GM18508 (cell line): ENCODE measurements around the gene HK3.
"Not testable (repeated sequence)": the region's sequence is repeated elsewhere in the genome, so short reads cannot be mapped to it uniquely, and the experiment has no call there.

Experiments
- ATAC-seq: cut with Tn5 transposase; IDR thresholded peaks from one replicate; pipeline ENCODE4 v1.9.1; 2021; ENCODE audit warnings: moderate number of reproducible peaks; ENCODE audit not compliant: insufficient read depth, unreplicated experiment

The HK3 gene

DNA sequence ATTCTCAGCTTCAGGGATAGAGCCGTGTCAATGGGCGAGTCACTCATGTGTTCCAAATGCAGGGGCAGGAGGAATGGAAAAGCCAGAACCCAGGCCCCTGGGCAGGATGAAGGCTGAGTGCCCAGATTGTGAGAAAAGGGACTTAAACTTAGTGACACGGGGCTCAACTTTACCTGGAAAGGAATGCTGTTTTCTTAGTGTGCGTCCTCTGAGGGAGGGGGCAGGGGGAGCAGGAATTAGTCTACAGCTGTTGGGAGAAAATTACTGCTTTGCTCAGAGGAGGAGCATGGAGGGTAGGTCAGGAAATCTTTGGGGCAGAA, 14.6 kb downstream of the HK3 start:
- ATAC-seq, result no peak

DNA sequence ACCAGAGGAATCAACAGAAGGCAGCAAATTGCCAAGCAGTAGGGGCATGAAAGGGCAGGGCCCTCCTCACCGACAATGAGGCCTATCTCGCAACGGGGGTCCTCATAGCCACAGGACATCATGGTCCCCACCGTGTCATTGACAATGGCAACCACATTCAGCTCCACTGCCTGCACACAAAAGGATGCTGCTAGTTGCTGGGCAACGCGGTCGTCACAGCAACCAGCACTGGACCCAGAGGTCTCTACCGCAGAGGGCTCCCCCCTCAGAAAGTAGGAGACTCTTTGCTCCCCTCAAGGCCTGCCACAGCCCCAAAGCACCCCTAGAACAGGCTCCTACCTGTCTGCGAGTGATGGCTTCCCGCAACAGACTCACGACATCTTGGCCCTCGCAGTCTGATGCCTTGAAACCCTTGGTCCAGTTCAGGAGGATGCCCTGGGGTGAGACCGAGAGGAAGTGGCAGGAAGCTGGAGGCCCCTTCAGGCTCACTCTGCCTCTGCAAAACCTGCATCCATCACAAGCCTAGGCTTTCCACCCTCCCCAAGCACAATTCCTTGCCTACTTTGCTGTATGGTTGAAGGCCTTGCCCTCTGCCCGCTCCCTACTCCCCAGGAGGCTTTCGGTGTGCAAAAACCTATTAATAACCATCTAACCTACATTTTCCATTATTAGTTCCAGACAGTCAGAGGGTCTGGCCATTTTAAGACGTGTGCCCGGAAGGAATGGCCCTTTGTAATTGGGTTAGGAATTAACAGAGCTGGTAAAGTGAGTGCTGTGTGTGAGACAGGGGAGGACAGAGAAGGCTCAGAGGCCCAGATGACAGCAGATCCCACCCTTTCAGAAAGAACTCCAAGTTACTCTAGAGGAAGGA, 15.2 kb downstream of the HK3 start:
- ATAC-seq, result no peak

DNA sequence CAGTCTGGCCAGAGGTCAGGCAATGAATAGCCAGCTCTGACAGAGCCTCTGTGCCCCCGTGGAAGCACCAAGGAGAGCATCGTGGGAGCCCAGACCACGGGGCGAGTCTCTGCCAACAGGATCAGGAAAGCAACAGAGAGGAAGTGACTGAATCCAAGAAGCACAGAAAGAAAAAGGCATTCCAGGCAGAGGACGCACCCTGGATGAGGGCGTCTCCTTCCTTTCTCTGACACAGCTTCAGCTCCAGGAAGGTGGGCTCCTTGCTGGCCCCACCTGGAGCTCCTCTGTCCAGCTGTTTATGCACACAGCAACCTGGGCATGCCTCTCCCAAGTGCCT, 16.6 kb downstream of the HK3 start:
- no peak for ATAC-seq

DNA sequence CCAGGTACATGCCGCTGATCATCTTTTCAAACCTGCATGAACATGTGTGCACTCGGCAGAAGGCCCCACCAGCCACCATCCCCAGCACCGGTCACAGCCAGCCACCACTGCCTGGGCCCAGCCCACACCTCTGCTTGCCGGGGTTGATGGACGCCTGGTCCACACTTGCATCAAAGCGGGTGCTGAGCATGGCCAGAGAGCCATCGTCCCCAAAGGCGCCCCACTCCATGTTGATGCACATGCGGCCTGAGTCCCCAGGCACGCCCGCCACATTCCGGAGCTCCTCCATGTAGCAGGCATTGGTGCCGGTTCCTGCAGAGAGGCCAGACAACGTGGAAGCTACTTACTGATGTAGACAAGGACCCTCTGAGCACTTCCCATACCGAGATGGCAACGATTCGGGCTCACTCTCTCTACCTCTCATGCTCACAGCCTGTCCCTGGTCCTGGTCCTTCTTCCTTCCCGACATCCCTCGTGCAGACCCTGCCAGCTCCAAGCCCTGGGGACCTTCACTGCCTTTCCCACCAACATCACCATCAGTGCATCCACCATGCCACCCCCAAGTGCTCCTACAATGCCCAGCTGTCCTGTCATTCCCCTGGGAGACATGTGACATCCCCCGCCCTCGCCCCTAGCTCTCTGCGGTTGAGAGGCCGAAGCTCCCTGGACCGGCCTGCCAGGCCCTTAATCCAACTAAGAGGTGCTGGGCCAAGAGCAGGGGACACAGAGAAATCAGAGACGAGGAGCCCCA, 17.2 kb downstream of the HK3 start:
- no peak for ATAC-seq

DNA sequence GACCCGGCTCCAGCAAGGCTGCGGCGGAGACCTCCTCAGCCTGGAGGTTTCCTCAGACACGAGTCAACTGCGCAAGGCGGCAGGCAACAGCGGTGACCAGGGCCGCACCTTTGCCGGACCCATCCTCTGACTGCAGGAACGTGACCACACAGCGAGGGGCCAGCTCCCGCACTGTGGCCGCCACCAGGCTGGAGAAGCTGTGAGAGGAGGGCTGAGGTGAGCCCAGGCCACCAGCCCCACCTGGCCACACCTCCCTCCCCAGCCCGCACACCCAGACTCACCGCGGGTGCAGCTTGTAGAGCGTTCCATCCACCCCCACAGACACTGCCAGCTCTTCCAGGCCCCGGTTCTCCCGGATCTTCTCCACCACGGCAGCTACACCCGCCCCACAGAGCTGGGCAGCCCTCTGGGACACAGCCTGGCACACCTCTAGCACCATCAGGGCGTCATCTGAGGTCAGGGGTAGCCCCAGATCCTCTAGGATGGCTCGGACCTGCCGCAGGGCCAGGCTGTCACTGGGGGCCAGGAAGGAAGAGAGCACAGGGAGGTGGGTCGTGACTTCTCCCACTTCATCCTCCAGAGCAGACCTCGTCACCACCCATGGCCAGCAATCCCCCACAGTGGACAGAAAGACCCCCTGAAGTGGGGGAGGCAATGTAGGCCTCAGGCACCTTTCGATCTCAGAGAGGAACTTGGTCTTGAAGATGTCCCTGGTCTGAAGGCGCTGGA, 18.0 kb downstream of the HK3 start:
- no peak for ATAC-seq

DNA sequence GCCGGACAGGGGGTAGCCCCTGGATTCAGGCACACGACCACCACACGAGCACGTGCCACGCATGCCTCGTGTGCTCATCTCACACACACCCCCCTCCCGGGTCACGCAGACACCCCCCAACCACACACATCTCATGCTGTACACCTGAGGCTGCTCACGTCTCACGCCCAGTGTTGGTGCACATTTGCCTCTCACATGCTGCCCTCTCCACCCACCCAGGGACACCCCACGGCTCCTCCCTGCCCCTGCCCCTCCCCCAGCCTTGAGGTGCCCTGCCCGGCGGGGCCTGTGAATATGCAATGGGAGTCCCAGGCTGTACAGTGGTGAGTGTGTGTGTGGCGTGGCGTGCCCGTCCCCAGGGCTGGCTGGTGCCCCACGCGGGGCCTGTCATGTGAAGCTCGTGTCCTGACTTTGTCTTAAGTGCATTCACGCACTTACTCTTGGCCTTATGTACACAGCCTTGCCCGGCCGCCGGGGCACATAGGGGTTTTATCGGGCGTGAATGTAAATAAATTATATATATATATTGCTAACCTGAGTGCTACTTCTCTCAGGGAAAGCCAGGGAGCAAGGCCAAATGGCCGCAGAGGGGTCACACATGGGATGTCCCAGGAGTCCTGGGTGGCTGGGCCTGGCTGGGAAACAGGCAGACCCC, 18.7 kb downstream of the HK3 start:
- no peak for ATAC-seq

DNA sequence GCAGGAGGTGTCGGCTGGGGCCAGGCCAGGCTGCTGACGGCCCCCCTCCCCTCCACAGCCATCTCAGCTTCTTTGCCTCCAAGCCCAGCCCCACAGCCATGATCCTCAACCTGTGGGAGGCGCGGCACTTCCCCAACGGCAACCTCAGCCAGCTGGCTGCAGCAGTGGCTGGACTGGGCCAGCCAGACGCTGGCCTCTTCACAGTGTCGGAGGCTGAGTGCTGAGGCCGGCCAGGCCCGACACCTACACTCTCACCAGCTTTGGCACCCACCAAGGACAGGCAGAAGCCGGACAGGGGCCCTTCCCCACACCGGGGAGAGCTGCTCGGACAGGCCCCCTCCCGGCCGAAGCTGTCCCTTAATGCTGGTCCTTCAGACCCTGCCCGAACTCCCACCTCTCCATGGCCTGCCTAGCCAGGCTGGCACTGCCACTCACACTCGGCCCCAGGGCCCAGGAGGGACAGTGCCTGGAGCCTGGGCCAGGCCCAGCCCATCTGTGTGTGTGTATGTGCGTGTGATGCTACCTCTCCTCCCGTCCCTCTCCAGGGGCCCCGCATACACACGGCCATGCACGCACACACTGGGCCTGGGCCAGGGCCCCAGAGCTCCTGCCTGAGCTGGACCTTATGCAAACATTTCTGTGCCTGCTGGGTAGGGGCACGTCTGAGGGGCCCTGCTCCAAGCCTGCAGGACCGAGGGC, 19.3 kb downstream of the HK3 start:
- no peak for ATAC-seq

DNA sequence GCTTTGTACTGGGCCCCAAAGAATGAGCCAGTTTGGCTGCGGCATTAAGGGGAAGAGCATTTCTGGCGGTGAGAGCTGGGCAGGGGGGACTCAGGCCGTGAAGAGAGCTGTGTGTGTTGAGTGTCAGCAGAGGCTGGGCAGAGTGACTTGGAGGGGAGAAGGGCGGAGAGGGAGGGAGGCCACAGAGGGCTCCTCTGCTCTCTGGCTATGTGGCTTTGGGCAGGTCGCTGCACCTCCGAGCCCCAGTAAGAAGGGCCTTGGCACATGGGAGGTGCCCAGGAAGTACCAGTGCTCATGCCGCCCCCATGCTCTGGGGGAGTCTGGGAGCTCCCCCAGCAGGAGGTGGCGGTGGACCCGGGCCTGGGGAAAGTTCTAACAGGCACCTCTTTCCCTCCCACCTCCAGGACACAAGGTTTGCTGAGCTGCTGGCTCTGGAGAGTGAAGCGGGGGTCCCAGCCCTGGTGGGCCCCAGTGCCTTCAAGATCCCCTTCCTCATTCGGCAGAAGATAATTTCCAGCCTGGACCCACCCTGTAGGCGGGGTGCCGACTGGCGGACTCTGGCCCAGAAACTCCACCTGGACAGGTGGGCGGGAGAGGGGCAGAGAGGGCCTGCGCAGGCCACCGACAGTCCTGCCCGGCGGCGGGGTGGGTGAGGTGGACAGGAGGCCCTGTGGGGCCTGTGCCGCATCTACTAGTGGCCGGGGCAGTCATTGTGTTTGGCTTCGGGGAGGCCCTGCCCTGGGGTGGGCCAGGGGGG, 20.1 kb downstream of the HK3 start:
- ATAC-seq, result no peak

DNA sequence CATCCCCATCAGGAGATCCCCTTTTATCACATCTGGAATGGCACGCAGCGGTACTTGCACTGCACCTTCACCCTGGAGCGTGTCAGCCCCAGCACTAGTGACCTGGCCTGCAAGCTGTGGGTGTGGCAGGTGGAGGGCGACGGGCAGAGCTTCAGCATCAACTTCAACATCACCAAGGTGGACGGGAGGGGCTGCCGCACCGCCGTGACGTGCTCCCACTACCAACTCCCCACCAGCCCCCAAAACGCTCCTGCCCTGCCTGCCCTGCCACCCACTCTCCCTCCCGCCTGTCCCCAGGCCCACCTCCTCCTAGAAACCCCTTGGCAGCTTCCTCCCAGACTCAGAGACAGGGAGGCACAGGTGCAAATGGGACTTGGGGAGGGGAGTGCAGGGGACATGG, 20.7 kb downstream of the HK3 start:
- ATAC-seq, result no peak

DNA sequence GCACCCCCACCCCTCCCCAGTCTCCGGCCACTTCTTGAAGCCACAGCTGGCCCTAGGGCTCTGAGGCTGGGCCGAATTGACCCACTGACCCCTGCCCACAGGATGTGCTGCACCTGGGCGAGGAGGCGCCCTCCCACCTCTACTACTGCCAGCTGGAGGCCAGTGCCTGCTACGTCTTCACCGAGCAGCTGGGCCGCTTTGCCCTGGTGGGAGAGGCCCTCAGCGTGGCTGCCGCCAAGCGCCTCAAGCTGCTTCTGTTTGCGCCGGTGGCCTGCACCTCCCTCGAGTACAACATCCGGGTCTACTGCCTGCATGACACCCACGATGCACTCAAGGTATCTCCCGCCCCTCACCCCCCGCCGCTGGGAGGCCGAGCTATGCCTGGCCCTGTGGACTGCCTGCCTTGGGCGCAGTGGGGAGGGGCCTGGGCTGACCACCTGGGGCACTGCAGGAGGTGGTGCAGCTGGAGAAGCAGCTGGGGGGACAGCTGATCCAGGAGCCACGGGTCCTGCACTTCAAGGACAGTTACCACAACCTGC, 21.3 kb downstream of the HK3 start:
- ATAC-seq, result no peak

DNA sequence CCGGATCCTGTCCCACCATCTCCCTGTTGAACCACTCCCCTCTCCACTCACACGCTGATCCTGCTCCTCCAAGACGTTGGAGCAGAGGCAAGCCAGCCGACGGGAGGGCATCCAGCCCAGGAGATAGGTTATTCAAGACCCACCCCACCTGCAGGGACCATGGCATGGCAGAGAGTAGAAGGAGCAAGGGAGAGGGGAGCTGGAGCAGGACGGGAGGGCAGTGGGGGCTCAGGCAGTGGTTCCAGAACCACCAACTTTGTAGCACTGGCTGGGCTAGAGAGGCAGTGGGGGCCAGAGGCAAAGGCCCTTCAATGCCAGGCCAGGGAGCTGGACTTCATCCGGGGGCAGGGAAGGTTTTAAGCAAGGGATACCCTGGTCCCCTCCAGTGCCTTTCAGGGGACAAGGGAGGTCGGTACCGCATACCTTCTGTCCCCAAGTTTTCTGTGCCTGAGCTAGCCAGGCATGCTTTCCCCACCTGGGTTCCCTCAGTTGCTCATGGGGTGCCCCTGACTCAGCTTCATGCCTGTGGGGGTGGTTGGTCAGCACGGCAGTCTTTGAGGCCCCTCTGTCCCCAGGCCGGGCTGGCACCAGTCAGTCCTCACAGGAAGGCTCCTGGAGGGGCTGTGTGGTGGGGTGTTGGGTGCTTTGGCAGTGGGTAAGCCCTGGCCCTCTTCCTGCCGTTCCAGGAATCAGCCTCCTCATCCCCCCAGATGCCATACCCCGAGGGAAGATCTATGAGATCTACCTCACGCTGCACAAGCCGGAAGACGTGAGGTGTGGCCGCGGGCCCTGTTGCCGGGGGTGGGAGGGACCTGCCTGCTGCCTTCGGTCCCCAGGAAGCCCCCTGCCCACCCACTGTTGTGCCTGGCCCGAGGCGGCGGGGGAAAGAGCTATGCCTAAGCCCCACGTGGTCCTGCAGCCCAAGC, 22.4 kb downstream of the HK3 start:
- ATAC-seq, result no peak

DNA sequence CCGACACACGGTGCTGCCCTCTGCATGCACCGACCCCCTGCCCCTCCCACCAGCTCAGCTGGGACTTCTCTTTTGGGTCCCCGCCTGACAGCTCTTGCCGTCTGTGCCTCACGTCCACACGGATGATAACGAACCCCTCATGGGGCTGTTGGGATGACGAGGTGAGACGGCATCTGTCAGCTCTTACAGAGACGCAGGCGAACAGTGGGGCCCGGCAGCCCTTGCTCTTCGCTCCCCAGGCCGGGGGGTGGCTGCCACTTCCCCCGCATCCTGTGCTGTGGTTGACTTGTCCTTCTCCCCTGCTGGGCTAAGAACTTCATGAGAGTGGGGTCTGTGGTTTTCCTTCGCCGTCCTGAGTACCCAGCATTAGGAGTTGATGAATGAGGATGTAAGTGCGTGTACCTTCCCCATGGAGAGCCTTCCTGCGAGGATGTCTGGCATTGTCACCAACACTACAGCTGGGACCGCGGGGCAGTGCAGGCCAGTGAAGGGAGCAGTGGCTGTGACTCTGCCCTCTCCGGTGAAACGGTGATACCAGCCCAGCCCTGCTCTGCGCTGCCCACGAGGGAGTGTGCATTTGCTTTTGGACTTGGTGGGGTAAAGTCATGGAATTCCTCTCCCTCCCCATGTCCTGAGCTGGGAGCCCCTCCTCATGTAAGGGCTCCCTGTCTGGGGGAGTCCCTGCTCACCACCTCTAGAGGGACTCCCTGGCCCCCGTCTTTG, 23.2 kb downstream of the HK3 start:
- no peak for ATAC-seq

DNA sequence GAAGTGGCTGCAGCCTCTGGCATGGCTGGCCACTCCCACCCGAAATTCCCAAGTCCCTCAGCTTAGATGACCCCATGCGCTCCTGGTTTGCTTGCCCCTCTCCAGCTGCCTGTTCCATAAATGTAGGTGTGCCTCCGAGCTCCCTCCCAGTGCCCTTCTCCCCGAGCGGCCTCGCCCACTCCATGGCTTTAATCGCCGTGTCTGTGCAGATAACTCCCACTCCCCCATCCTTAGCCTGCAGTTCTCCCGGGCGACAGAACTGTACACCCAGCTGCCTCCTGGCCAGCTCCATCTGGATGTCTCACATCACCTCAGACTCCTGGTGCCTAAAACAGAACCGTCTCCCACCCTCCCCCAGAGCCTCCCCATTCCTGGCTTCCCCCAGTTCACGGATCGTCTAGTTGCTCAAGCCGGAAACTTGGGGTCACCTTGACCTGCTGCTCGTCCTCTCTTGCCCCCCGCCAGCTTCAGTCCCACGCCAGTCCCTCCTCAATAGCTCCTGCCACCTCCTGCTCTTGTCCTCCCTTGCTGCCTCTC, 24.1 kb downstream of the HK3 start:
- no peak for ATAC-seq

DNA sequence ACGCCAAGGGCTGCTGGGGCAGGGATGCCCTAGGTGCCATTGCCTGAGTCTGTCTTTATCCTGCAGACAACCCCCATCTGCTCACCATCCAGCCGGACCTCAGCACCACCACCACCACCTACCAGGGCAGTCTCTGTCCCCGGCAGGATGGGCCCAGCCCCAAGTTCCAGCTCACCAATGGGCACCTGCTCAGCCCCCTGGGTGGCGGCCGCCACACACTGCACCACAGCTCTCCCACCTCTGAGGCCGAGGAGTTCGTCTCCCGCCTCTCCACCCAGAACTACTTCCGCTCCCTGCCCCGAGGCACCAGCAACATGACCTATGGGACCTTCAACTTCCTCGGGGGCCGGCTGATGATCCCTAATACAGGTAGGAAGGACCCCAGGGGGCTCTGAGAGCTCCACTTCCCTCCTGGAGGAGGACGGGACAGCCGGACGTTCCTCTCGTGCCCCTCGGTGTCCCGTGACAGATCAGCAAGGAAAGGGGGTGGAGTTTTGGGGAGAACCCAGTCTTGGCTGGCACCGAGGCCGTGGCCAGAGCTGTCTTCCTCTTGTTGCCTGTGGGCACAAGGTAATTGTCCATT, 24.9 kb downstream of the HK3 start:
- no peak for ATAC-seq

DNA sequence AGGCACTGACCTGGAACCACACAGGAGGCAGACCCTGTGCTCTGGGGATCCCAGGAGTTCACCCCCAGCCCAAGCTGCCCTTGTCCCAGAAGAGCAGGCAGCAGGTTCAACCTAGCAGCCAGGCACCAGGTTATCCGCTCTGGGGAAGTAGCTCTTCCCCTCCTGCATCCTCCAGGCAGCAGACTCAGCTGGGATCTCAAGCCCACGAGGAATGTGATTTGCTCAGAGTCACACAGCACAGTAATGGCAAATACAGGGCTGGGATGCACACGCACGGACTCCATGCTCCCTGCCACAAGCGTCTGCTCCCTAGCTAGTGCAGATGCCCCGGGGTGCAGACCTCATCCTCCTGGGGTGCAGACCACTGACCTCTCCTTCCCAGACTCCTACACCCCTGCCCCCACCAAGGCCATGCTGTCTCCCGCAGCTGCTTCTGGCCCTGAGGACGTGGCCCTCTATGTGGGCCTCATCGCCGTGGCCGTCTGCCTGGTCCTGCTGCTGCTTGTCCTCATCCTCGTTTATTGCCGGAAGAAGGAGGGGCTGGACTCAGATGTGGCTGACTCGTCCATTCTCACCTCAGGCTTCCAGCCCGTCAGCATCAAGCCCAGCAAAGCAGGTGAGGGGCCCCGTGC, 25.5 kb downstream of the HK3 start:
- ATAC-seq, result no peak

DNA sequence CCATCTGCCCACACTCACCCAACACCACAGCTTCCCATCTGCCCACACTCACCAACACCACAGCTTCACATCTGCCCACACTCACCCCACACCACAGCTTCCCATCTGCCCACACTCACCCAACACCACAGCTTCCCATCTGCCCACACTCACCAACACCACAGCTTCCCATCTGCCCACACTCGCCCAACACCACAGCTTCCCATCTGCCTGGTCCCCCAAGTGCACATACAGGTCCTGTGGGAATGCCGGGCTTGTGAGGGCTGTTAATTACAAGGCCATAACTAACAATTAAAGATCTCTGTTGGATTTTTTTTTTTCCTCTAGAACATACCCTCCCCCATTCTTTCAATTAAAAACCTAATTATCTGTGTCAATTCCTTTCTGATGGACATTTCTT, 26.1 kb downstream of the HK3 start:
- not testable (repeated sequence) for ATAC-seq

DNA sequence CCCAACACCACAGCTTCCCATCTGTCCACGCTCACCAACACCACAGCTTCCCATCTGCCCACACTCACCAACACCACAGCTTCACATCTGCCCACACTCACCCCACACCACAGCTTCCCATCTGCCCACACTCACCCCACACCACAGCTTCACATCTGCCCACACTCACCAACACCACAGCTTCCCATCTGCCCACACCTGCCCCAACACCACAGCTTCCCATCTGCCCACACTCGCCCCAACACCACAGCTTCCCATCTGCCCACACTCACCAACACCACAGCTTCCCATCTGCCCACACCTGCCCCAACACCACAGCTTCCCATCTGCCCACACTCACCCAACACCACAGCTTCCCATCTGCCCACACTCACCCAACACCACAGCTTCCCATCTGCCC, 26.6 kb downstream of the HK3 start:
- not testable (repeated sequence) for ATAC-seq
